Measurements from ENCODE around the gene TPRG1L.

TPRG1L gene

GRCh38 chr1:3663999-3664699, 39.3 kb downstream of the TPRG1L start:
- no peaks in the 10 kb centered on the region for H3K79me2 ChIP-seq (ENCODE audit: insufficient read depth, low read length)
- no peak overlapping the region for H3K9ac ChIP-seq (ENCODE audit: low read length)
- H2AFZ ChIP-seq (ENCODE audit: low read depth, low read length, severe bottlenecking) = peak overlapping the region; percentile 48
- no peaks in the 10 kb centered on the region for H3K9me3 ChIP-seq (ENCODE audit: insufficient read depth, low read length)
- H3F3A ChIP-seq (ENCODE audit: insufficient read depth) = no peaks in the 10 kb centered on the region
- H3K27ac ChIP-seq (ENCODE audit: low read depth, low read length) = 0 out of 2 replicates have a peak overlapping the region, but pooled peaks have one; percentile 17
- H3K4me3 ChIP-seq (ENCODE audit: insufficient read depth, low read length, poor library complexity, severe bottlenecking) = no peak overlapping the region
- no peak for TF ChIP-seq EZH2phosphoT487 (conservative IDR thresholded peaks at IDR 0.05; ENCODE audit: low read length)
- TF ChIP-seq, protein P1, sequence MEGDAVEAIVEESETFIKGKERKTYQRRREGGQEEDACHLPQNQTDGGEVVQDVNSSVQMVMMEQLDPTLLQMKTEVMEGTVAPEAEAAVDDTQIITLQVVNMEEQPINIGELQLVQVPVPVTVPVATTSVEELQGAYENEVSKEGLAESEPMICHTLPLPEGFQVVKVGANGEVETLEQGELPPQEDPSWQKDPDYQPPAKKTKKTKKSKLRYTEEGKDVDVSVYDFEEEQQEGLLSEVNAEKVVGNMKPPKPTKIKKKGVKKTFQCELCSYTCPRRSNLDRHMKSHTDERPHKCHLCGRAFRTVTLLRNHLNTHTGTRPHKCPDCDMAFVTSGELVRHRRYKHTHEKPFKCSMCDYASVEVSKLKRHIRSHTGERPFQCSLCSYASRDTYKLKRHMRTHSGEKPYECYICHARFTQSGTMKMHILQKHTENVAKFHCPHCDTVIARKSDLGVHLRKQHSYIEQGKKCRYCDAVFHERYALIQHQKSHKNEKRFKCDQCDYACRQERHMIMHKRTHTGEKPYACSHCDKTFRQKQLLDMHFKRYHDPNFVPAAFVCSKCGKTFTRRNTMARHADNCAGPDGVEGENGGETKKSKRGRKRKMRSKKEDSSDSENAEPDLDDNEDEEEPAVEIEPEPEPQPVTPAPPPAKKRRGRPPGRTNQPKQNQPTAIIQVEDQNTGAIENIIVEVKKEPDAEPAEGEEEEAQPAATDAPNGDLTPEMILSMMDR (IDR thresholded peaks at IDR 0.05; ENCODE audit: insufficient read depth, low read length, poor library complexity, severe bottlenecking) = no peak
- no peaks in the 10 kb centered on the region for H4K20me1 ChIP-seq (ENCODE audit: low read depth, low read length)
- peak overlapping the region; percentile 5 for H3K4me2 ChIP-seq (ENCODE audit: low read depth, low read length, poor library complexity, severe bottlenecking)
- no peaks in the 10 kb centered on the region for H3K36me3 ChIP-seq (ENCODE audit: low read length)
- no peaks in the 10 kb centered on the region for H3K9me2 ChIP-seq (replicated peaks; ENCODE audit: insufficient read depth, low read length)
- H3K27me3 ChIP-seq (ENCODE audit: low read length) = no peaks in the 10 kb centered on the region

GRCh38 chr1:3664700-3665375, 40.0 kb downstream of the TPRG1L start:
- no peaks in the 10 kb centered on the region for H3F3A ChIP-seq (ENCODE audit: insufficient read depth)
- no peaks in the 10 kb centered on the region for H3K27me3 ChIP-seq (ENCODE audit: low read length)
- no peaks in the 10 kb centered on the region for H4K20me1 ChIP-seq (ENCODE audit: low read depth, low read length)
- H3K9me2 ChIP-seq (replicated peaks; ENCODE audit: insufficient read depth, low read length) = no peaks in the 10 kb centered on the region
- no peak overlapping the region for H3K4me3 ChIP-seq (ENCODE audit: insufficient read depth, low read length, poor library complexity, severe bottlenecking)
- TF ChIP-seq, protein P1 (IDR thresholded peaks at IDR 0.05; ENCODE audit: insufficient read depth, low read length, poor library complexity, severe bottlenecking) = no peak
- TF ChIP-seq EZH2phosphoT487 (conservative IDR thresholded peaks at IDR 0.05; ENCODE audit: low read length) = no peak
- H3K9me3 ChIP-seq (ENCODE audit: insufficient read depth, low read length) = no peaks in the 10 kb centered on the region
- H3K4me2 ChIP-seq (ENCODE audit: low read depth, low read length, poor library complexity, severe bottlenecking) = peak overlapping the region; percentile 35
- no peak overlapping the region for H3K9ac ChIP-seq (ENCODE audit: low read length)
- H3K27ac ChIP-seq (ENCODE audit: low read depth, low read length) = 0 out of 2 replicates have a peak overlapping the region, but pooled peaks have one; percentile 17
- peak overlapping the region; percentile 48 for H2AFZ ChIP-seq (ENCODE audit: low read depth, low read length, severe bottlenecking)
- no peaks in the 10 kb centered on the region for H3K79me2 ChIP-seq (ENCODE audit: insufficient read depth, low read length)
- no peaks in the 10 kb centered on the region for H3K36me3 ChIP-seq (ENCODE audit: low read length)

DNA sequence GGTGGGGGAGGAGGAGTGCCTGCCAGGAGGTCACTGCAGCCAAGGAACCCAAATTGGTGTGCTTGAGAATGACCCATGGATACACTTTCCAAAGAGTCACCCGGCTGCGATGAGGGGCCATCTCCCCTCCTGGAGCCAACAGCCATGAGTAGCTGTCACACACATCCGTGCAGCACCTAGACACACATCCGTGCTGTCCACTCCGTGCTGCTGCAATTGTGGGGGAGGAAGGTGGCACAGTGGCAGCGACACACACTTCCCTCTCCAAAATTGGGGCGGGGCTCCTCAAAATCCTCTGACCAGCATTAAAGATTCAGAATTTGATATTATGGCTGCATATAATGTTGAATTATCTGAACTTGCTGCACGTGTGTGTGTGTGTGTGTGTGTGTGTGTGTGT, 43.3 kb downstream of the TPRG1L start:
- Histone ChIP-seq H3K27me3 (ENCODE audit: low read length) (no peaks in the 10 kb centered on the region), H3F3A (ENCODE audit: insufficient read depth) (no peaks in the 10 kb centered on the region), H3K9me3 (ENCODE audit: insufficient read depth, low read length) (no peaks in the 10 kb centered on the region), H3K9me2 (replicated peaks; ENCODE audit: insufficient read depth, low read length) (no peaks in the 10 kb centered on the region), H3K36me3 (ENCODE audit: low read length) (no peaks in the 10 kb centered on the region), H3K79me2 (ENCODE audit: insufficient read depth, low read length) (no peaks in the 10 kb centered on the region), H3K9ac (ENCODE audit: low read length) (no peak overlapping the region), H3K4me2 (ENCODE audit: low read depth, low read length, poor library complexity, severe bottlenecking) (no peak overlapping the region), H3K4me3 (ENCODE audit: insufficient read depth, low read length, poor library complexity, severe bottlenecking) (no peak overlapping the region), H4K20me1 (ENCODE audit: low read depth, low read length) (no peaks in the 10 kb centered on the region), H2AFZ (ENCODE audit: low read depth, low read length, severe bottlenecking) (no peak overlapping the region), H3K27ac (ENCODE audit: low read depth, low read length) (no peak overlapping the region)
- TF ChIP-seq, protein P1 (IDR thresholded peaks at IDR 0.05; ENCODE audit: insufficient read depth, low read length, poor library complexity, severe bottlenecking) = no peak
- no peak for TF ChIP-seq EZH2phosphoT487 (conservative IDR thresholded peaks at IDR 0.05; ENCODE audit: low read length)

Data from SU-DHL-6 (cell line).